Naive B cell (primary cell): ENCODE results near the gene VIP. TPM values are rescaled to one million over a fixed set of nuclear protein-coding genes. Genes with fewer than 3 reads are reported as not detected.

Source experiments
- polyA plus RNA-seq, 6 donors: library from polyadenylated mRNA; unstranded; fragments of 300-500 nt; fragmentation: Illumina TruSeq; gene quantifications; one replicate each; pipeline ENCODE4 v1.2.3, GENCODE V29; 2021; ENCODE audit warnings: low read depth in 6 of 6

VIP gene
- polyA plus RNA-seq, 6 donors from 2014 or later = not detected

Other genes starting within 250 kb of the VIP start
- gene SYNE1, start 113.4 kb upstream of the VIP start, polyA plus RNA-seq = 10 to 100 TPM; 24.1 to 50.3 (median 30.9) TPM
- under 1 TPM in 1 of 6 donors, not detected in 5; 0.31 TPM for gene MYCT1, start 52.9 kb upstream of the VIP start, polyA plus RNA-seq
- gene FBXO5, start 232.2 kb downstream of the VIP start, polyA plus RNA-seq = 10 to 100 TPM in 2 of 6 donors, 1 to 10 TPM in 4; 6.9 to 12.6 (median 8.1) TPM